T-cell (primary cell): ENCODE measurements around the gene DBX1. TPM values are rescaled to one million over a fixed set of nuclear protein-coding genes. Genes with fewer than 3 reads are reported as not detected.
"Not testable (repeated sequence)": the region's sequence is repeated elsewhere in the genome, so short reads cannot be mapped to it uniquely, and the experiment has no call there.

Experiments
- ATAC-seq, 4 experiments: fragments of 200-7000 bp in 3 of 4; fragments of 150-1000 bp in 1 of 4; cut with Tn5 transposase; replicated peaks in 1 of 4; 1 replicate in 3 of 4; 2 replicates in 1 of 4; pipeline ENCODE4 v1.10.0; 2021; ENCODE audit warnings: moderate library complexity in 3 of 4, mild to moderate bottlenecking in 2 of 4, moderate number of reproducible peaks in 1 of 4
- CTCF ChIA-PET, 2 donors: fragments of 300-600 bp; sonication (Branson Sonifier 250); formaldehyde crosslinking; loops; one replicate each; lab custom pipeline; 2022; ENCODE audit warnings: antibody characterized with exemption in 2 of 2; lab: Charles Lee
- POLR2A ChIA-PET, 2 donors: fragments of 300-600 bp; sonication (Branson Sonifier 250); formaldehyde crosslinking; loops; one replicate each; lab custom pipeline; 2022; ENCODE audit warnings: antibody characterized with exemption in 2 of 2; lab: Charles Lee
- DNase-seq, 35 experiments: peaks; one replicate each; pipeline versions ENCODE4 v3.0.0 to v3.0.0-alpha.2; 2013 to 2023
- H3K27ac ChIP-seq: one replicate; pipeline ENCODE4 v1.5.1; 2013; ENCODE audit warnings: low read length
- H3K27me3 ChIP-seq, 2 experiments: replicated peaks in 1 of 2; 1 replicate in 1 of 2; 2 replicates in 1 of 2; pipeline versions ENCODE4 v1.6.1 to v1.7.0; 2013; ENCODE audit warnings: low read length in 1 of 2, mixed read lengths in 1 of 2; ENCODE audit not compliant: control insufficient read depth in 2 of 2, insufficient read depth in 2 of 2; ENCODE audit errors: extremely low read depth in 1 of 2
- H3K36me3 ChIP-seq, 2 donors: 1 replicate in 1 of 2; 2 replicates in 1 of 2; pipeline versions ENCODE4 v1.6.1 to v1.7.0; 2013; ENCODE audit warnings: low read length in 1 of 2; ENCODE audit not compliant: control insufficient read depth in 2 of 2, insufficient read depth in 1 of 2; ENCODE audit errors: extremely low read depth in 1 of 2
- H3K4me1 ChIP-seq, 2 experiments: 1 replicate in 1 of 2; 2 replicates in 1 of 2; pipeline versions ENCODE4 v1.6.1 to v1.7.0; 2013; ENCODE audit warnings: low read length in 2 of 2, mixed read lengths in 1 of 2; ENCODE audit not compliant: insufficient read depth in 2 of 2, control insufficient read depth in 1 of 2; ENCODE audit errors: extremely low read depth in 1 of 2
- H3K4me3 ChIP-seq, 2 donors: 1 replicate in 1 of 2; 2 replicates in 1 of 2; pipeline versions ENCODE4 v1.5.1 to v1.7.0; 2013; ENCODE audit warnings: mild to moderate bottlenecking in 2 of 2, low read length in 1 of 2, moderate library complexity in 1 of 2; ENCODE audit not compliant: control insufficient read depth in 1 of 2; ENCODE audit errors: extremely low read depth in 1 of 2
- H3K9me3 ChIP-seq: 2 replicates; pipeline ENCODE4 v1.7.0; 2013
- H3K27ac Mint-ChIP-seq, 2 donors: one replicate each; pipeline ENCODE4 v1.8.0; 2020 to 2021; ENCODE audit warnings: mild to moderate bottlenecking in 2 of 2, mixed read lengths in 2 of 2
- H3K27me3 Mint-ChIP-seq, 2 donors: one replicate each; pipeline ENCODE4 v1.8.0; 2021 to 2022; ENCODE audit warnings: mixed read lengths in 2 of 2
- H3K36me3 Mint-ChIP-seq: one replicate; pipeline ENCODE4 v1.8.0; 2021; ENCODE audit warnings: mixed read lengths
- H3K4me1 Mint-ChIP-seq, 3 donors: one replicate each; pipeline ENCODE4 v1.8.0; 2020 to 2022; ENCODE audit warnings: mixed read lengths in 3 of 3, mild to moderate bottlenecking in 1 of 3
- H3K4me3 Mint-ChIP-seq, 3 donors: one replicate each; pipeline ENCODE4 v1.8.0; 2020 to 2022; ENCODE audit warnings: mild to moderate bottlenecking in 3 of 3, mixed read lengths in 3 of 3, moderate library complexity in 3 of 3
- H3K9me3 Mint-ChIP-seq, 3 donors: one replicate each; pipeline ENCODE4 v1.8.0; 2020 to 2022; ENCODE audit warnings: mixed read lengths in 3 of 3
- WGBS: methylation state at CpG from one replicate; pipeline ENCODE4 v1.1.5; 2013; ENCODE audit warnings: missing lambda C conversion rate; ENCODE audit not compliant: insufficient coverage; 5-methylcytosine and 5-hydroxymethylcytosine counted together
- total RNA-seq, 35 experiments: library from RNA in 6 of 35; stranded (reverse) in 6 of 35; fragments of 120-200 nt in 1 of 35; gene quantifications; one replicate each; pipeline versions ENCODE4 v1.2.1 to v1.2.4 and lab custom pipeline; 2013 to 2026

The DBX1 gene
- total RNA-seq, 5 donors from 2014 or later (not counting 1 experiment from before 2014, with no cell fraction given) = not detected

DNA sequence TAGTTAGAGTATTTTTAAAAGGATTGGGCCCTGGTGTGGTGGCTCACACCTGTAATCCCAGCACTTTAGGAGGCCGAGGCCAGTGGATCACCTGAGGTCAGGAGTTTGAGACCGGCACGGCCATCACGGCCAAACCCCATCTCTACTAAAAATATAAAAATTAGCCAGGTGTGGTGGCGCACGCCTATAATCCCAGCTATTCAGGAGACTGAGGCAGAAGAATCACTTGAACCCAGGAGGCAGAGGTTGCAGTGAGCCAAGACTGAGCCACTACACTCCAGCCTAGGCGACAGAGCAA lies 31.8 kb downstream of the DBX1 start:
- H3K9me3 ChIP-seq, H3K27ac ChIP-seq, ATAC-seq, H3K4me3 ChIP-seq, H3K36me3 Mint-ChIP-seq, H3K9me3 Mint-ChIP-seq, DNase-seq, H3K4me3 Mint-ChIP-seq, H3K27ac Mint-ChIP-seq, POLR2A ChIA-PET, H3K36me3 ChIP-seq: not testable (repeated sequence)
- WGBS = 85% methylated on average over 4 of the region's 7 CpGs
- H3K27me3 Mint-ChIP-seq = peaks cover 9 to 15% of the 10 kb centered on the region in 2 donors
- Histone ChIP-seq H3K27me3 (peaks cover 9 to 25% of the 10 kb centered on the region in 2 experiments), H3K4me1 (peaks cover 4 to 12% of the 10 kb centered on the region in 2 experiments)
- CTCF ChIA-PET = interaction anchor here (0.6 to 2.5 kb wide), 21 partner anchors 8 to 482 kb away, joined by 3 to 37 read pairs (median 5); no protein-coding TSS in a partner anchor
- peaks cover 10 to 15% (median 12%) of the 10 kb centered on the region in 3 donors for H3K4me1 Mint-ChIP-seq

DNA sequence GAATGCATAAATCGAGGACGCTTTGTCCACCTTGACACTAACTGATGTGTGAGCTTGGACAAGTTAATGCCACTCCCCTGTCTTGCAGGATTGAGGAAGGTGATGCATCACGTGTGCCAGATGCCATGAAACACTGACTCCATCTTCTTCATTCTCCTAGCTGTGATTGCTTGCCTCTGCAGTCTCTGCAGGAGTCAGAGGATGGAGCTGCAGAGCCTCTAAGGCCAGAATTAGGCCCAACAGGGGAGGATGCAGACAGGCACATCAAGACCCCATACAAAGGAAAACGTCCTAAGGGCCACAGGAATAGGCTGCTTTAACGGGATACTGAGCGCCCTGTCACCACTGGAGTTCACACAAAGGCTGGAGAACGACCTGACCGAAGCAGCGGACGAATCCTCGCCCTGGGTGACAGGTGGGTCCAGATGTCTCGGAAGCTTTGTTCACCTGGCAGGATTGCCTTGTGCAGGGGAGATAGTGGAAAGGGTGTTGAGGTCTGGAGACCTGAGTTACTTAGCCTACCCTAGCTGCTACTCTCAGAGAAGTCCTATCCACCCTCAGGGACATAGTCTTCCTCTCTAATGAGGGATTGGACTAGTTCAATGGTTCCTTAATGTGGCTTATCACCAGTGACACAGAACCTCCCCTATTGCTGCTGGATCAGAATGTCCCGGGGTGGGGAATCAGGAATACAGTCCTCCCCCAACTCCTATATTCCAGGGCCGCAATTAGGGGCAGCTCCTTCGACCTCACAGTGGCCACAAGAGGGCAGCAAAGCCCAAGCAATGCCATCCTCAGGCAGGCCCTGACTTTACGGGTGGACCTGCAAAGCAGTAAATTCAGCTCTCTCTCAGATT lies 32.4 kb downstream of the DBX1 start:
- ATAC-seq = peak; percentile 53 to 82 (median 70)
- CTCF ChIA-PET = interaction anchor here (0.6 to 2.5 kb wide), 24 partner anchors 8 to 482 kb away, joined by 3 to 37 read pairs (median 5); no protein-coding TSS in a partner anchor
- Mint-ChIP-seq H3K27ac (no peak overlapping the region), H3K27me3 (peaks cover 7 to 15% of the 10 kb centered on the region in 2 donors), H3K4me1 (peaks cover 10 to 14% (median 12%) of the 10 kb centered on the region in 3 donors), H3K36me3 (no peaks in the 10 kb centered on the region), H3K9me3 (no peaks in the 10 kb centered on the region), H3K4me3 (no peak overlapping the region)
- Histone ChIP-seq H3K9me3 (no peaks in the 10 kb centered on the region), H3K4me1 (peaks cover 4 to 12% of the 10 kb centered on the region in 2 experiments), H3K4me3 (no peak overlapping the region), H3K27ac (no peak overlapping the region), H3K27me3 (peaks cover 6 to 20% of the 10 kb centered on the region in 2 experiments), H3K36me3 (no peaks in the 10 kb centered on the region)
- WGBS = 60% methylated on average over 9 of the region's 16 CpGs
- POLR2A ChIA-PET = no interaction called here
- peak; percentile 15 to 84 (median 64) for DNase-seq

DNA sequence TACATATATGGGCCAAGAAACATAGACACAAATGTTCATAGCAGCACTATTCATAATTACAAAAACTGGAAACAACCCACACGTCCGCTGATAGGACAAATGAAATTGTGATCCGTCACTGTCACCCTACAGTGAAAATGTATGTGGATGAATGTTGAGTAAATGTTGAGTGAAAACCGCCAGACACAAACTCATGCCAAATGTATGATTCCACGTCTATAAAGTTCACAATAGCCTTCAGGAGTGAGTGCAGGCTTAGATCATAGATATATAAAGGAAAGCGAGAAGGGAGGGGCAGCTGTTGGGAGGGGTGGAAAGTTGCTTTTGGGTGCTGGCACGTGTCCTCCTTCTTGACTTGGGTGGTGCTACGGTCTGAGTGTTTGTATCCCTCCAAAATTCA lies 33.6 kb downstream of the DBX1 start:
- ChIA-PET CTCF (interaction anchor here (0.6 to 2.4 kb wide), 7 partner anchors 10 to 226 kb away, joined by 3 to 15 read pairs (median 6); no protein-coding TSS in a partner anchor), POLR2A (no interaction called here)
- H3K36me3 ChIP-seq = no peaks in the 10 kb centered on the region
- 49% methylated on average over 2 of the region's 8 CpGs for WGBS
- peaks cover 2 to 11% of the 10 kb centered on the region in 2 experiments for H3K27me3 ChIP-seq
- no peak overlapping the region for H3K27ac ChIP-seq
- H3K27ac Mint-ChIP-seq = no peak overlapping the region
- H3K4me1 Mint-ChIP-seq = peaks cover 1 to 3% (median 3%) of the 10 kb centered on the region in 3 donors
- H3K4me3 Mint-ChIP-seq = no peak overlapping the region
- H3K9me3 ChIP-seq = no peaks in the 10 kb centered on the region
- H3K4me1 ChIP-seq = peaks cover under 1 to 2% of the 10 kb centered on the region in 2 experiments
- H3K4me3 ChIP-seq = no peak overlapping the region
- H3K27me3 Mint-ChIP-seq = peaks cover 2 to 10% of the 10 kb centered on the region in 2 donors
- DNase-seq = no peak
- H3K9me3 Mint-ChIP-seq = no peaks in the 10 kb centered on the region
- no peak for ATAC-seq
- H3K36me3 Mint-ChIP-seq = no peaks in the 10 kb centered on the region

DNA sequence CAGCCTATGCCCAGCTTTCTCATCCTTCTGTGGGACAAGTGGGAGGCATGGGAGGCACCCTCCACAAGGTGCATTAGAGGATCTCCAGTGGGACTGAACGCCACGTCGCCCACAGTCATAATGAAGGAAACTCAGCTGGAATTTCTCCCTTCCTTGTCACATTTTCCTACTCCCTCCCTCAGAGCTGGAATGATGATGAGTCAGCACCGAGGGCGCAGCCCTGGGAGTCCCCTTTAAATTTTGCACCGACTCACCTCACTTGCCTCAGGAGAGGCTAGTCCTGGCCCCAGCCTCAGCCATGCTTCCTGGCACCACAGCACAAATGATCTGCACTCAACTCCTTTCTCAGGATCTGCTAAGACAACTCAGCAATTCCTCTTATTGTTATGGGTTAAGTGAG lies 34.3 kb downstream of the DBX1 start:
- Histone ChIP-seq H3K27ac (no peak overlapping the region), H3K4me3 (no peak overlapping the region), H3K27me3 (peaks cover 2 to 4% of the 10 kb centered on the region in 2 experiments), H3K9me3 (no peaks in the 10 kb centered on the region), H3K36me3 (no peaks in the 10 kb centered on the region), H3K4me1 (no peaks in the 10 kb centered on the region)
- CTCF ChIA-PET = interaction anchor here in 1 of 2 donors (0.6 to 1.4 kb wide), 2 partner anchors 9 to 476 kb away, joined by 3 to 6 read pairs; no protein-coding TSS in a partner anchor
- POLR2A ChIA-PET = no interaction called here
- H3K4me1 Mint-ChIP-seq = no peaks in the 10 kb centered on the region
- no peak for ATAC-seq
- H3K27me3 Mint-ChIP-seq = peaks cover 10% of the 10 kb centered on the region in 2 donors
- H3K9me3 Mint-ChIP-seq = no peaks in the 10 kb centered on the region
- no CpG with 5 or more reads among the region's 6 CpGs for WGBS
- no peaks in the 10 kb centered on the region for H3K36me3 Mint-ChIP-seq
- no peak for DNase-seq
- H3K27ac Mint-ChIP-seq = no peak overlapping the region
- H3K4me3 Mint-ChIP-seq = no peak overlapping the region

DNA sequence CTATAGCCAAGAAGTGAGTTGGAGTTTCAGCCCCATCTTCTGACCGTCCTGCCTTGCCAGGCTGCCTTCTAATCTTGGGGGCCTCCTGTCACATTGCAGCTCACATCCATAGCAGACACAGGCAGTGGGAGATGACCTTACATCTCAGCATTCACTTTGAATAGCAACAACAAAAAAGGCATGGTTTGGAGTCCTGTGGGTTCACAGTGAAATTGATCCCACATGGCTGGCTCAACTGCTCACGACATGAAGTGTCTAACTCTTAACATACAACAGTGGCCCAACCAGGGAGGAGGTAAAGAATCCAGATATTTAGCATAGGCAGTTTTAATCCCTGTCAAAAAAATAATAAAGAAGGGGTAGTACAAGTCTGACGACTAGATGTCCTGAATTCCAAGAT lies 38.1 kb downstream of the DBX1 start:
- Mint-ChIP-seq H3K27ac (no peak overlapping the region), H3K27me3 (peaks cover 13 to 27% of the 10 kb centered on the region in 2 donors), H3K9me3 (no peaks in the 10 kb centered on the region), H3K36me3 (no peaks in the 10 kb centered on the region), H3K4me1 (no peaks in the 10 kb centered on the region), H3K4me3 (no peak overlapping the region)
- Histone ChIP-seq H3K27ac (no peak overlapping the region), H3K4me1 (no peaks in the 10 kb centered on the region), H3K36me3 (no peaks in the 10 kb centered on the region), H3K27me3 (peaks cover 2% of the 10 kb centered on the region in 2 experiments), H3K4me3 (no peak overlapping the region), H3K9me3 (no peaks in the 10 kb centered on the region)
- ChIA-PET POLR2A (no interaction called here), CTCF (interaction anchor here in 1 of 2 donors (0.7 kb wide), 1 partner anchor 458 kb away, joined by 5 read pairs; no protein-coding TSS in a partner anchor)
- DNase-seq = no peak
- WGBS = no CpG with 5 or more reads among the region's 3 CpGs
- ATAC-seq = no peak

DNA sequence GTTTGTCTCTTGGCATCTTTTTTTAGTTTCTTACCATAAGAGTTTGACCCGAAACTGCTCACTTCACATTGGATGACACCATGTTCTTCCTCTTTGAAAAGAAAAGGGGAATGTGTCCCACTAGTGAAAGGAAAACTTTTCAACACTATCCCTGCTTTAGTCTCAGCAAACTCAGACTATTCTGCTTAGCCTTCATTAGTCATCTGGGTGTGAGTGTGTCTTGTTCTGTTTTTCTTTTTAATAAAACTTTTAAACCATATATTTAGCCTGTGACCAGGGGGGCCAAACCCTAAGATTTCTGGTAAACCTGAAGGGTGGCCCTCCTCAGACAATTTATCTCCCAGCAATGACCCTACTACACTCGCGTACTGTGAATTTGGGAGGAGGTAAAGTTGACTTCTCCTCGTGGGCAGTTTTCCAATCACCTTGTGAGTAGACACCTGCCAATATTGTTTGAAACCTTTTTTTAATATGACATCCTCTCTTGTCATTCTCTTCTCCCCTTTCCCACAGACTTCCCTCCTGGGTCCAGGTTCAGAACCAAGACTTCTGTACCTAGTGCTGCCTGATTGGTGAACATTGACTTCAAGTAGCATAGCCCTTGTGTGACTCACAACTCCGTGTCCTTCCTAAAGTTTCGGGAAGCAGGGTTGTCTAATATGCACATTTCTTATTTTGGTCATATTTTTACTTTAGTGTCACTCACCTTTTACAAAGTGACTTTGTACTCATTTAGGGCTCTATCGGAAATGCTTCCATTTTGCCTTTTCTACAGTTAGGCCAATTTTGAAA lies 39.9 kb downstream of the DBX1 start:
- Histone ChIP-seq H3K9me3 (no peaks in the 10 kb centered on the region), H3K27ac (no peak overlapping the region), H3K36me3 (no peaks in the 10 kb centered on the region), H3K27me3 (peaks cover 2% of the 10 kb centered on the region in 2 experiments), H3K4me3 (no peak overlapping the region), H3K4me1 (no peaks in the 10 kb centered on the region)
- DNase-seq (no peak), ATAC-seq (no peak)
- H3K36me3 Mint-ChIP-seq = no peaks in the 10 kb centered on the region
- ChIA-PET CTCF (no interaction called here), POLR2A (no interaction called here)
- peaks cover 13 to 27% of the 10 kb centered on the region in 2 donors for H3K27me3 Mint-ChIP-seq
- H3K4me1 Mint-ChIP-seq = no peaks in the 10 kb centered on the region
- H3K4me3 Mint-ChIP-seq = no peak overlapping the region
- H3K27ac Mint-ChIP-seq = peak overlapping the region in 1 of 2 donors; percentile 44
- WGBS = no CpG with 5 or more reads among the region's 7 CpGs
- H3K9me3 Mint-ChIP-seq = no peaks in the 10 kb centered on the region
